ENCODE data around the gene KYAT1.

KYAT1 gene

DNA sequence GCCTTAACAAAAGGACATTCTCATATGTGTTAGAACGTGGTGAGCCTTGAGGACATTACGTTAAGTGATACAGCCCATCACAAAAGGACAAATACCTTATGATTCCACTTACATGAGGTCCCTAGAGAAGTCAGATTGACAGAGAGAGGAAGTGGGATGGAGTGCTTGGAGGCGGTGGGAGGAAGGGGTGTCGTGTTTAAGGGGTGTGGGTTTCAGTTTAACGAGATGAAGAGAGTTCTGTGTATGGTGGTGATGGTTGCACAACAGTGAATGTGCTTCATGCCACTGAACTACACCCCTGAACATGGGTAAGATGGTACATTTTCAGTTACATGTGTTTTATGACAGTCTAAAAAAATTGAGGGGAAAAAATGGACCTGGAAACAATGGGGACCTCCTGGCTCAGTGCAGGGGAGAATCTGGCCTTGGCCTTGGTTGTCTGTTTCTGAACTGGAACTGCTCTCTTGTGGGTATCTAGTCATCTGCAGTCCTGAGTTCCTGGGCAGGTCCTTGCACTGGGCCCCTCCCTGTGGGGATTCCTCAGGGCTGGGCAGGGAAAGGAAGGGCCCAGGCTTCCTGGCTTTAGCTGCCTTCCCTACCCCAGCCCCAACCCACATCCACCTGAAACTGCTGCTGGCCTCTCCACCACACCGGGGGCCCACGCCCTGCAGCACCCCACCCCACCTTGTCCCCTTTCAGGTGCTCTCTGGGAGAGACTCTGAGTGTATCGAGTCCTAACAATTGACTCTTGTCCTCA, 18.0 kb upstream of the KYAT1 start:
- Histone ChIP-seq H3K4me3 (ENCODE audit: low read depth, low read length) (no peak overlapping the region), H3K36me3 (peaks cover 41% of the 10 kb centered on the region), H3K27ac (peak overlapping the region; percentile 25; the same call in 1 of the 2 replicates), H3K27me3 (ENCODE audit: insufficient read depth, low read depth, severe bottlenecking) (no peaks in the 10 kb centered on the region), H3K9me3 (ENCODE audit: severe bottlenecking) (no peaks in the 10 kb centered on the region)
- TF ChIP-seq, protein P1, sequence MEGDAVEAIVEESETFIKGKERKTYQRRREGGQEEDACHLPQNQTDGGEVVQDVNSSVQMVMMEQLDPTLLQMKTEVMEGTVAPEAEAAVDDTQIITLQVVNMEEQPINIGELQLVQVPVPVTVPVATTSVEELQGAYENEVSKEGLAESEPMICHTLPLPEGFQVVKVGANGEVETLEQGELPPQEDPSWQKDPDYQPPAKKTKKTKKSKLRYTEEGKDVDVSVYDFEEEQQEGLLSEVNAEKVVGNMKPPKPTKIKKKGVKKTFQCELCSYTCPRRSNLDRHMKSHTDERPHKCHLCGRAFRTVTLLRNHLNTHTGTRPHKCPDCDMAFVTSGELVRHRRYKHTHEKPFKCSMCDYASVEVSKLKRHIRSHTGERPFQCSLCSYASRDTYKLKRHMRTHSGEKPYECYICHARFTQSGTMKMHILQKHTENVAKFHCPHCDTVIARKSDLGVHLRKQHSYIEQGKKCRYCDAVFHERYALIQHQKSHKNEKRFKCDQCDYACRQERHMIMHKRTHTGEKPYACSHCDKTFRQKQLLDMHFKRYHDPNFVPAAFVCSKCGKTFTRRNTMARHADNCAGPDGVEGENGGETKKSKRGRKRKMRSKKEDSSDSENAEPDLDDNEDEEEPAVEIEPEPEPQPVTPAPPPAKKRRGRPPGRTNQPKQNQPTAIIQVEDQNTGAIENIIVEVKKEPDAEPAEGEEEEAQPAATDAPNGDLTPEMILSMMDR (IDR thresholded peaks at IDR 0.05; ENCODE audit: low read depth, low read length), result no peak
- no peak for DNase-seq

DNA sequence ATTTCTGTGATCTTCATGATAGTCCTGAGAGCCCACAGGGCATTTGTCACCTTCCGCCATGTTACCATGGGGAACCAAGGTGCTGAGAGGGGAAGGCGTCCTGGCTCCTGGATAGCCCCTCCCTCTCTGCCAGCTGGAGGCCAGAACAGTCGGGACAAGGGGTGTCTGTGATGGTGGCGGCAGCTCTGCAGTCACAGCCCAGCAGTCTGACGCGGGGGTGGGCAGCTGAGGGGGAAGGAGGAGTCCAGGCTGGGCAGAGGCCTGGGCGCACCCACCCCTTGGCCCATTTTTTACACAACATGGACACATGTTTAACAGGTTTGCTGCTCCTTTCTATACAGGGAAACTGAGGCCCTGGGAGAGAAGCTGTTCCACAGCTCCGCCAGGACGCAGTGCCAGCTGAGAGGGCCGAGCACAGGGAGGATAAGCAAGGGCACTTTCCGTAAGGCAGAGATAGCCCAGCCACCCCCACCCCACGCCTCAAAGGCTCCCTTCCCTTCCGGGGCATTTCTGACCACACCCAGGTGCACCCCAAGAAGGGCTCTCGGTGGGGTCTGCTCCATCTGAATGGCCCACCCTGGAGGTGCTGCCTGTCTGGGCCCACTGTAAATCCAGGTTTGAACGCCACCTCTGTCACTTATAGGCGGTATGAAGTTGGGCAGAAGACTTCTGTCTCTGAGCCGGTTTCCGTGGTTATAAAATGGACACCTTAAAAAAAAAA, 17.3 kb upstream of the KYAT1 start:
- Histone ChIP-seq H3K9me3 (ENCODE audit: severe bottlenecking) (no peaks in the 10 kb centered on the region), H3K27me3 (ENCODE audit: insufficient read depth, low read depth, severe bottlenecking) (no peaks in the 10 kb centered on the region), H3K4me3 (ENCODE audit: low read depth, low read length) (no peak overlapping the region), H3K36me3 (peaks cover 41% of the 10 kb centered on the region), H3K27ac (no peak overlapping the region)
- no peak for DNase-seq
- TF ChIP-seq, protein P1 (IDR thresholded peaks at IDR 0.05; ENCODE audit: low read depth, low read length), result no peak

DNA sequence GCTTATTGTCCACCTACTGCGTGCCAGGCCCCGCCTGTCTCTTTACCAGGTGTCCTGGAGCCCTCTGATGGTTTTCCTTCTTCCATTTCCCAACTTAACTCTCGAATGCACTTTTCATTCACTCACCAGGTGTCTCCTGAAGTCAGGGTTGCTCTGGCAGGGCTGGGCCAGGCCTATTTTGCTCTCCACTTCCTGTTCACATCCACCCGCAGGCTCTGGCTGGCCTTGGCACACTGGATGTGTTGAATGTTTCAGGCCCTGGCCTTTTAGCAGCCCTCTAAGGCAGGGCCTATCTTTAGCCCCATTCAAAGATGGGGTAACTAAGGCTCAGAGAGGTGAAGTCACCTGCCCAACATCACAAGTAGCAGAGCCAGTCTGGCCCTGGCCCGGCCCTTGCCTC, 16.6 kb upstream of the KYAT1 start:
- TF ChIP-seq, protein P1 (IDR thresholded peaks at IDR 0.05; ENCODE audit: low read depth, low read length), result no peak
- Histone ChIP-seq H3K36me3 (peaks cover 46% of the 10 kb centered on the region), H3K9me3 (ENCODE audit: severe bottlenecking) (no peaks in the 10 kb centered on the region)

DNA sequence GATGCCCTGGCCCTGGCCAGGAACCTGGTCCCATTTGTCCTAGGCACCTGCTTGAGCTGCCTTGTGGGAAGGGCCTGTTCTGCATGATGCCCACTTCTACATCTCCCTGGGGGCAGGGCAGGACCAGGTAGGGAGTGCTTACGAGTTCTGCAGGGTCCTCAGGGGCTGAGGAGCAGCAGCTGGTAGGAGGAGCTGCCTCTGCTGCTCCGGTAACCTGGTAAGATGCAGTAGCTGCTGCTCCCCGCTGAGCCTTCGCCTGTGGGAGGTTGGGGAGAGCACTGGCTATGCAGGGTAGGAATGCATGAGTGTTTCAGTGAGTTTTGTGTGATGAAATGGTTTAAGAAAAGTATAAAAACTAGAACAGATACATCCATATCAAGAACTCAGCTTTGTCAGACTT, 13.8 kb upstream of the KYAT1 start:
- no peaks in the 10 kb centered on the region for H3K27me3 ChIP-seq (ENCODE audit: insufficient read depth, low read depth, severe bottlenecking)
- peaks cover 73% of the 10 kb centered on the region for H3K36me3 ChIP-seq
- TF ChIP-seq, protein P1 (IDR thresholded peaks at IDR 0.05; ENCODE audit: low read depth, low read length), result no peak
- H3K9me3 ChIP-seq (ENCODE audit: severe bottlenecking), result no peaks in the 10 kb centered on the region
- no peak for DNase-seq
- H3K27ac ChIP-seq, result no peak overlapping the region
- no peak overlapping the region for H3K4me3 ChIP-seq (ENCODE audit: low read depth, low read length)

More for the DNA sequence above, 16.6 kb upstream of the KYAT1 start:
- Histone ChIP-seq H3K4me3 (ENCODE audit: low read depth, low read length) (no peak overlapping the region), H3K27ac (no peak overlapping the region), H3K27me3 (ENCODE audit: insufficient read depth, low read depth, severe bottlenecking) (no peaks in the 10 kb centered on the region)
- DNase-seq, result no peak

DNA sequence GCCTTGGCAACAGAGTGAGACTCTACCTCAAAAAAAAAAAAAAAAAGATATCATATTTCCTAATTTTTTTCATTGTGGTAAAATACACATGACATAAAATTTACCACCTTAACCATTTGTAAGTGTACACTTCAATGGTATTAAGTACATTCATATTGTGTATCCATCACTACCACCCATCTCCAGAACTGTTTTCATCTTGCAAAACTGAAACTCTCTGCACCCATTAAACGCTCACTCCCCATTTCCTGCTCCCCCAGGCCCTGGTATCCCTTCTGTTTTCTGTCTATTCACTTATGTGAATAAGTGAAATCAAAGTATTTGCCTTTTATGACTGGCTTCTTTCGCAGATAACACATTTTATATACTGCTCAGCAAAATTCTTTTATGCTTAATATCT, 13.0 kb upstream of the KYAT1 start:
- Histone ChIP-seq H3K36me3 (peaks cover 81% of the 10 kb centered on the region), H3K4me3 (ENCODE audit: low read depth, low read length) (no peak overlapping the region)

More for the DNA sequence above, 13.0 kb upstream of the KYAT1 start:
- H3K9me3 ChIP-seq (ENCODE audit: severe bottlenecking), result no peaks in the 10 kb centered on the region
- H3K27ac ChIP-seq, result no peak overlapping the region
- no peaks in the 10 kb centered on the region for H3K27me3 ChIP-seq (ENCODE audit: insufficient read depth, low read depth, severe bottlenecking)
- TF ChIP-seq, protein P1 (IDR thresholded peaks at IDR 0.05; ENCODE audit: low read depth, low read length), result no peak
- no peak for DNase-seq

Data from WERI-Rb-1 (cell line).